ENCODE results near the gene BTBD1.

Gene BTBD1

GRCh38 chr15:83105440-83105839 lies 38.4 kb upstream of the BTBD1 start:
- H3K9me3 ChIP-seq (ENCODE audit: severe bottlenecking): no peaks in the 10 kb centered on the region
- no peak for DNase-seq (ENCODE audit: low spot score)

GRCh38 chr15:83104141-83104540 lies 37.1 kb upstream of the BTBD1 start:
- H3K4me1 ChIP-seq (ENCODE audit: insufficient read depth, poor library complexity, severe bottlenecking): no peaks in the 10 kb centered on the region
- H3K27ac ChIP-seq (ENCODE audit: poor library complexity, severe bottlenecking): no peak overlapping the region
- TF ChIP-seq CTCF (IDR thresholded peaks at IDR 0.05; ENCODE audit: poor library complexity, severe bottlenecking): no peak
- no peak for ATAC-seq (ENCODE audit: low read depth)
- no peak overlapping the region for H3K4me3 ChIP-seq (ENCODE audit: severe bottlenecking)
- no peak for DNase-seq (ENCODE audit: low spot score)
- H3K27me3 ChIP-seq (ENCODE audit: insufficient read depth, poor library complexity, severe bottlenecking): peaks cover 5% of the 10 kb centered on the region
- no peaks in the 10 kb centered on the region for H3K9me3 ChIP-seq (ENCODE audit: severe bottlenecking)
- no peaks in the 10 kb centered on the region for H3K36me3 ChIP-seq (ENCODE audit: low read depth)

More at GRCh38 chr15:83105440-83105839, 38.4 kb upstream of the BTBD1 start:
- Histone ChIP-seq H3K36me3 (ENCODE audit: low read depth) (no peaks in the 10 kb centered on the region), H3K27ac (ENCODE audit: poor library complexity, severe bottlenecking) (no peak overlapping the region), H3K4me3 (ENCODE audit: severe bottlenecking) (no peak overlapping the region), H3K27me3 (ENCODE audit: insufficient read depth, poor library complexity, severe bottlenecking) (peaks cover 5% of the 10 kb centered on the region), H3K4me1 (ENCODE audit: insufficient read depth, poor library complexity, severe bottlenecking) (no peaks in the 10 kb centered on the region)
- ATAC-seq (ENCODE audit: low read depth): no peak
- no peak for TF ChIP-seq CTCF (IDR thresholded peaks at IDR 0.05; ENCODE audit: poor library complexity, severe bottlenecking)

GRCh38 chr15:83102346-83102745 lies 35.3 kb upstream of the BTBD1 start:
- Histone ChIP-seq H3K36me3 (ENCODE audit: low read depth) (no peaks in the 10 kb centered on the region), H3K4me1 (ENCODE audit: insufficient read depth, poor library complexity, severe bottlenecking) (no peaks in the 10 kb centered on the region), H3K27me3 (ENCODE audit: insufficient read depth, poor library complexity, severe bottlenecking) (no peaks in the 10 kb centered on the region), H3K27ac (ENCODE audit: poor library complexity, severe bottlenecking) (no peak overlapping the region), H3K4me3 (ENCODE audit: severe bottlenecking) (no peak overlapping the region), H3K9me3 (ENCODE audit: severe bottlenecking) (no peaks in the 10 kb centered on the region)
- ATAC-seq (ENCODE audit: low read depth) (no peak), DNase-seq (ENCODE audit: low spot score) (no peak)
- no peak for TF ChIP-seq CTCF (IDR thresholded peaks at IDR 0.05; ENCODE audit: poor library complexity, severe bottlenecking)

GRCh38 chr15:83100097-83100646 lies 33.1 kb upstream of the BTBD1 start:
- no peaks in the 10 kb centered on the region for H3K36me3 ChIP-seq (ENCODE audit: low read depth)
- H3K4me3 ChIP-seq (ENCODE audit: severe bottlenecking): no peak overlapping the region
- no peak for ATAC-seq (ENCODE audit: low read depth)
- DNase-seq (ENCODE audit: low spot score): no peak
- H3K4me1 ChIP-seq (ENCODE audit: insufficient read depth, poor library complexity, severe bottlenecking): no peaks in the 10 kb centered on the region
- no peak for TF ChIP-seq CTCF (IDR thresholded peaks at IDR 0.05; ENCODE audit: poor library complexity, severe bottlenecking)
- no peak overlapping the region for H3K27ac ChIP-seq (ENCODE audit: poor library complexity, severe bottlenecking)
- H3K9me3 ChIP-seq (ENCODE audit: severe bottlenecking): no peaks in the 10 kb centered on the region
- H3K27me3 ChIP-seq (ENCODE audit: insufficient read depth, poor library complexity, severe bottlenecking): no peaks in the 10 kb centered on the region

GRCh38 chr15:83099290-83099689 lies 32.2 kb upstream of the BTBD1 start:
- no peak overlapping the region for H3K27ac ChIP-seq (ENCODE audit: poor library complexity, severe bottlenecking)
- H3K27me3 ChIP-seq (ENCODE audit: insufficient read depth, poor library complexity, severe bottlenecking): no peaks in the 10 kb centered on the region
- no peak overlapping the region for H3K4me3 ChIP-seq (ENCODE audit: severe bottlenecking)
- no peaks in the 10 kb centered on the region for H3K9me3 ChIP-seq (ENCODE audit: severe bottlenecking)
- no peaks in the 10 kb centered on the region for H3K36me3 ChIP-seq (ENCODE audit: low read depth)
- no peak for TF ChIP-seq CTCF (IDR thresholded peaks at IDR 0.05; ENCODE audit: poor library complexity, severe bottlenecking)
- ATAC-seq (ENCODE audit: low read depth) (no peak), DNase-seq (ENCODE audit: low spot score) (no peak)
- H3K4me1 ChIP-seq (ENCODE audit: insufficient read depth, poor library complexity, severe bottlenecking): no peaks in the 10 kb centered on the region

Measured in RWPE2 (cell line).